T-helper 2 cell treated with Interferon-gamma antibody and Interleukin-4, amounts not matched to agents 5 μg/mL and 100 μg/mL, for 36 hours (primary cell): Measurements from ENCODE around the gene CNOT6.
"Not testable (repeated sequence)": the region's sequence is repeated elsewhere in the genome, so short reads cannot be mapped to it uniquely, and the experiment has no call there.

Experiments
- DNase-seq: peaks from one replicate; pipeline ENCODE4 v3.0.0; 2021; ENCODE audit warnings: low spot score
- H3K27ac Mint-ChIP-seq: one replicate; pipeline ENCODE4 v1.8.0; 2021; ENCODE audit warnings: mild to moderate bottlenecking, mixed read lengths
- H3K27me3 Mint-ChIP-seq: one replicate; pipeline ENCODE4 v1.8.0; 2021; ENCODE audit warnings: low read depth, mixed read lengths
- H3K36me3 Mint-ChIP-seq: one replicate; pipeline ENCODE4 v1.8.0; 2021; ENCODE audit warnings: low read depth, mixed read lengths
- H3K4me1 Mint-ChIP-seq: one replicate; pipeline ENCODE4 v1.8.0; 2021; ENCODE audit warnings: low read depth, mixed read lengths
- H3K4me3 Mint-ChIP-seq: one replicate; pipeline ENCODE4 v1.8.0; 2022; ENCODE audit warnings: mild to moderate bottlenecking, moderate library complexity, mixed read lengths
- H3K9me3 Mint-ChIP-seq: one replicate; pipeline ENCODE4 v1.8.0; 2021; ENCODE audit warnings: mixed read lengths

CNOT6 gene

DNA sequence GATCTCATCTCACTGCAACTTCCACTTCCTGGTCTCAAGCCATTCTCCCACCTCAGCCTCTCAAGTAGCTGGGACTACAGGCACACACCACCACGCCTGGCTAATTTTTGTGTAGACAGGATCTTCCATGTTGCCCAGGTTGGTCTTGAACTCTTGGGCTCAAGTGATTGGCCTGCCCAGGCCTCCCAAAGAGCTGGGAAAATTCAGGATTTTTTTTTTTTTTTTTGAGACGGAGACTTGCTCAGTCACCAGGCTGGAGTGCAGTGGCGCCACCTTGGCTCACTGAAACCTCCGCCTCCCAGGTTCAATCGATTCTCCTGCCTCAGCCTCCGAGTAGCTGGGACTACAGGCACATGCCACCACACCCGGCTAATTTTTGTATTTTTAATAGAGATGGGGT, 21.8 kb downstream of the CNOT6 start:
- H3K27me3 Mint-ChIP-seq, H3K9me3 Mint-ChIP-seq, DNase-seq, H3K4me3 Mint-ChIP-seq, H3K27ac Mint-ChIP-seq: not testable (repeated sequence)
- Mint-ChIP-seq H3K4me1 (peaks cover 19% of the 10 kb centered on the region), H3K36me3 (peaks cover 12% of the 10 kb centered on the region)

DNA sequence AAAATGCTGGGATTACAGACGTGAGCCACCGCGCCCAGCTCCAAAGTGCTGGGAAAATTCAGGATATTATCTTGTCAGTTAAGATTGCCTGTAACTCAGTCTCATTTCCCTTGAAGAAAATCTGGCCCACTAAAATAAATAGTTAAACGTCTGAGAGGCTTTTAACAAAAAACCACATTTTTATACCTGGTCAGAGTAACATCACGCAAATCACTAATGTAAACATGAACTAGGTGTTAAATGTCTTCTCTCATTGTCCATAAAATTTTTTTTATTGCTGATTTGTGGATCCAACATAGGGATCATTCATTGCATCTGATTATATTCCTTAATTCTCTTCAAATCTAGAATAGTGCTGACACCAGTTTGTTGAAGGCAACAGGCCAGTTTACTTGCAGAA, 22.3 kb downstream of the CNOT6 start:
- no peaks in the 10 kb centered on the region for H3K9me3 Mint-ChIP-seq
- H3K27ac Mint-ChIP-seq, result no peak overlapping the region
- H3K4me1 Mint-ChIP-seq, result peaks cover 21% of the 10 kb centered on the region
- H3K36me3 Mint-ChIP-seq, result peaks cover 12% of the 10 kb centered on the region
- DNase-seq, result no peak
- no peaks in the 10 kb centered on the region for H3K27me3 Mint-ChIP-seq
- no peak overlapping the region for H3K4me3 Mint-ChIP-seq

DNA sequence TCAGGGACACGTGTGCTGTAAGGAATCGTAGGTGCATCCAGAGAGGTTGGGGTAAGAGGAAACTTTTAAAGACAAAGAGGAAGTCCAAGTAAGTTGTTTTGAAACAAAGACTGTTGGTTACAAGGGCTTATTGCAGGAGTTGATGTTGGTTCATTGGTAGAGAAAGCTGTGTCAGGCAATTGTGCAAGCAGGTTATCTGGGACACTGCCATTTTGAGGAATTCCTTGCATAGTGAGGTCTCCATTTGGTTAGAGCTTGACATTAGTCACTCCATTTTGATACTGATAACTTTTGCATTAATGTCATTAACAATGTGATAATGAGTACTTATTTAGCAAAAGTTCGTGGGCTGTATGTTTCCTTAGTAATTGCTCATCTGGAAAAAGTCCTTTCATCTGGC, 24.9 kb downstream of the CNOT6 start:
- DNase-seq, result no peak
- Mint-ChIP-seq H3K36me3 (peaks cover 10% of the 10 kb centered on the region), H3K4me3 (no peak overlapping the region), H3K27ac (no peak overlapping the region), H3K9me3 (no peaks in the 10 kb centered on the region), H3K4me1 (peaks cover 30% of the 10 kb centered on the region), H3K27me3 (no peaks in the 10 kb centered on the region)

DNA sequence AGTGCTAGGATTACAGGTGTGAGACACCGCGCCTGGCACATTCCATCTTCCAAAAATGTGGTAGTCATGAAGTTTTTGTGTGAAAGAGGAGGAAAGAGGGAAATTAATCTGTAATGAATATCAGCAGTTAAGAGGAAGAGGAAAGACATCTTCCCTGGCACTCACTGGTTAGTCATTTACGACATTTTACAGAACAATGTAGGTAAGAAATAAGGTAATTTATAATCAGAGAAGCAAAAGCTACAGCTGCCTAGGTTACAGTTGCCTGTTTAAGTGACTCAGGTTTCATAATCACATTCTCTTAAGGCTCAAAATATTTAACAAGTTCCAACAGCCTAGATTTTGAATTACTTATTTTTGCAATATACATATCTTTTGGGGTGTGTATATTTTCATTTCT, 26.9 kb downstream of the CNOT6 start:
- Mint-ChIP-seq H3K36me3 (peaks cover 7% of the 10 kb centered on the region), H3K27ac (no peak overlapping the region), H3K27me3 (no peaks in the 10 kb centered on the region), H3K9me3 (no peaks in the 10 kb centered on the region), H3K4me3 (no peak overlapping the region), H3K4me1 (peaks cover 22% of the 10 kb centered on the region)
- no peak for DNase-seq

DNA sequence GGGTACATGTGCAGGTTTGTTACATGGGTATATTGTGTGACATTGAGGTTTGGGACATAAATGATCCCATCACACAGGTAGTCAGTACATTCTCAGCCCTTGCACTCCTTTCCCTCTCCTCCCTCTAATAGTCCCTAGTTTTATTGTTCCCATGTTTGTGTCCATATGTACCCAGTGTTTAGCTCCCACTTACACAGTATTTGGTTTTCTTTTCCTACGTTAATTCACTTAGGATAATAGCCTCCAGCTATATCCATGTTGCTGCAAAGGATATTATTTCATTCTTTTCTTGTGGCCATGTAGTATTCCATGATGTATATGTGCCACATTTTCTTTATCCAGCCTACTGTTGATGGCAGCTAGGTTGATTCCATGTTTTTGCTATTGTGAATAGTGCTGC, 27.4 kb downstream of the CNOT6 start:
- no peaks in the 10 kb centered on the region for H3K27me3 Mint-ChIP-seq
- no peak overlapping the region for H3K27ac Mint-ChIP-seq
- peaks cover 9% of the 10 kb centered on the region for H3K36me3 Mint-ChIP-seq
- H3K4me3 Mint-ChIP-seq, result no peak overlapping the region
- peaks cover 22% of the 10 kb centered on the region for H3K4me1 Mint-ChIP-seq
- DNase-seq, result no peak
- no peaks in the 10 kb centered on the region for H3K9me3 Mint-ChIP-seq

DNA sequence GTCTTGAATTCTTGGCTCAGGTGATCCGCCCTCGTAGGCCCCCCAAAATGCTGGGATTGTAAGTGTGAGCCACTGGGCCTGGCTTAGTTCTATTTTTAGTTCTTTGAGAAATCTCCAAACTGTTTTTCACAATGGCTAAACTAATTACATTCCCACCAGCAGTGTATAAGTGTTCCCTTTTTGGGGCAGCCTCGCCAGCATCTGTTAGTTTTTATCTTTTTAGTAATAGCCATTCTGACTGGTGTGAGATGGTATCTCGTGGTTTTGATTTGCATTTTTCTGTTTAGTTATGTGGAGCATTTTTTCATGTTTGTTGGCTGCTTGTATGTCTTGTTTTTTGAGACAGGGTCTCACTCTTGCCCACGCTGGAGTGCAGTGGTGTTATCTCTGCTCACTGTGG, 28.2 kb downstream of the CNOT6 start:
- no peak for DNase-seq
- no peak overlapping the region for H3K27ac Mint-ChIP-seq
- H3K36me3 Mint-ChIP-seq, result peaks cover 9% of the 10 kb centered on the region
- H3K4me1 Mint-ChIP-seq, result peaks cover 22% of the 10 kb centered on the region
- H3K27me3 Mint-ChIP-seq, result no peaks in the 10 kb centered on the region
- H3K4me3 Mint-ChIP-seq, result no peak overlapping the region
- no peaks in the 10 kb centered on the region for H3K9me3 Mint-ChIP-seq

DNA sequence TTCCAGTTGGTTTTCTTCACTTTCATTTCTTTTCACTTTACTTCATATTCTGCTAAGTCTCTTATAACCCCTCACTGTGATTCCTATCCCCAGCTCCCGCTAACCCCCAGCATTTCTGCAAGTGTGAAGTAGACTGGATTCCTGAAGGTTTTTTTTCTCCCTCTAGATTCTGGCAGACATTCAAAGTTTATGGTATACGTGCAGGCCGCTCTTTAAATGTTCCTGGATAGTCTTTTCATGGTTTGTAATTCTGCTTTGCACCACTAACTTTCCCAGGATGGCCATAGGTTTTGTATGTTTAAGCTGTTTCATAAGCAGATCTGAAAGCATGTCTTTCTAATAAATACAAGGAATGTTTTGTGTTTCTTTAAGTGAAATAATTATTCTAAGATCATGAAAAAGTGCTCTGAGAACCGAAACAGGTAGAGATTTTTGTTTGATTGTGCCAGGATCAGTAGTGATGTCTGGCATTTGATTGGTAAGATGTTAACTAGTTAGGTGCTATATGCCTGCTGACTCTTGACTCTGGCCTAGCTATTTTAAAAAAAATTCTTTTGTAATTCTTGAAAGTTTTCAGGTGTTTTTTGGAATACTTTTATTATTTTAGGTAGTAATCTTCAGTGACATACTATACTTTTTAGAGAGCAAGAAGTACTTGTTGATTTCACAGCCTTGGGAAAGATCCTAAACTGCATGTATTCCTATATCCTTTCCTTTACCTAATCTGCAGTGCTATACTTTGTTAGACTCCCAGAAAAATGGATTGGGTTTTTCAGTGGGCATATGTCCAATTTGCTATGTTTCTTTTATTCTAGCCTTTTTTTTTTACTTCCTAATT, 29.7 kb downstream of the CNOT6 start:
- no peak overlapping the region for H3K4me3 Mint-ChIP-seq
- peaks cover 20% of the 10 kb centered on the region for H3K4me1 Mint-ChIP-seq
- no peak for DNase-seq
- peaks cover 7% of the 10 kb centered on the region for H3K36me3 Mint-ChIP-seq
- H3K9me3 Mint-ChIP-seq, result no peaks in the 10 kb centered on the region
- no peak overlapping the region for H3K27ac Mint-ChIP-seq
- no peaks in the 10 kb centered on the region for H3K27me3 Mint-ChIP-seq

DNA sequence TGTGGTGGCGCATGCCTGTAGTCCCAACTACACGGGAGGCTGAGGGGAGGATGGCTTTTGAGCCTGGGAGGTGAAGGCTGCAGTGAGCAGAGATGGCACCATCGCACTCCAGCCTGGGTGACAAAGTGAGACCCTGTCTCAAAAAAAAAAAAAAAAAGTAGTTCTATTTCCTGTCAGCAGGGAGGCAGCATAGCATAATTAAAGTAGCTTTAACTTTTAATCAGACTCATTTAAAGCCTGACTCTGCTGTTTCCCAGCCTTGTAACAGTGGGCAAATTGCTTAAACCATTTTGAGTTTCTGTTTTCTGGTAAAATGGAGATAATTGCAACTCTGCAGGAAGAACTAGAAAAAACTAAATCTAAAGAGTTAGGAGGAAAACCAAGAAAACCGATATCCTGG, 31.2 kb downstream of the CNOT6 start:
- Mint-ChIP-seq H3K27ac (no peak overlapping the region), H3K4me1 (peaks cover 19% of the 10 kb centered on the region)

DNA sequence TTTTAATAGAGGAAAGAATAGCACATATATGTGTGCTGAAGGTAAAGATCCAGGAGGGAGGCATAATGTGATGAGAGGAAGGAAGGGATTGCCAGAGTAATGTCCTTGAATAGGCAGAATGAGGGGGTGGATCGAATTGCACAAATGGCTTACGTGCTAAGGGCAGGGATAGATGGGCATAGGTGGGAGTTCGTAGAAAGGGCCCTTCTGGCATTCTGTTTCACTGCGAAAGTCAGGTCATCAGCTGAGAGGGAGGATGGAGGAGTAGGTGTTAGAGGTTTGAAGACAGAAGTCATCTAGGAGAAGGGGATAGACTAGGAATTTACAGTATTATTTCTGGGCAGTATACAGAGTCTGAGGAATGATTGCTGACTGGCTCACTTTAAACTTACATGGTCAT, 32.1 kb downstream of the CNOT6 start:
- H3K4me3 Mint-ChIP-seq, result no peak overlapping the region
- H3K36me3 Mint-ChIP-seq, result peaks cover 16% of the 10 kb centered on the region
- H3K27ac Mint-ChIP-seq, result no peak overlapping the region
- DNase-seq, result no peak
- H3K4me1 Mint-ChIP-seq, result peaks cover 16% of the 10 kb centered on the region
- no peaks in the 10 kb centered on the region for H3K27me3 Mint-ChIP-seq
- H3K9me3 Mint-ChIP-seq, result no peaks in the 10 kb centered on the region

More for the DNA sequence above, 31.2 kb downstream of the CNOT6 start:
- Mint-ChIP-seq H3K36me3 (peaks cover 16% of the 10 kb centered on the region), H3K4me3 (no peak overlapping the region), H3K27me3 (no peaks in the 10 kb centered on the region), H3K9me3 (no peaks in the 10 kb centered on the region)
- DNase-seq, result no peak

DNA sequence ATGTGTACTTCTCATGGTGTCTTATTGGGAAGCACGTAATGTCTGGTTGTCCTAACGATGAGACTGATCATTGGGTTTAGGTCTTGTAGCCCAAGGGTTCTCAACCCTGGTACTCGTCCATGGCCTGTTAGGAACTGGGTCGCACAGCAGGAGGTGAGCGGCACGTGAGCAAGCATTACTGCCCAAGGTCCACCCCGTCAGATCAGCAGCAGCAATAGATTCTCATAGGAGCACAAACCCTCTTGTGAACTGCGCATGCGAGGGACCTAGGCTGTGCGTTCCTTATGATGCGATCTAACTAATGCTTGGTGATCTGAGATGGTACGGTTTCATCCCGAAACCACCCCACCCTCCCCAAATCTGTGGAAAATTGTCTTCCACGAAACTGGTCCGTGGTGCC, 33.5 kb downstream of the CNOT6 start:
- no peak overlapping the region for H3K4me3 Mint-ChIP-seq
- no peak for DNase-seq
- no peaks in the 10 kb centered on the region for H3K9me3 Mint-ChIP-seq
- no peak overlapping the region for H3K27ac Mint-ChIP-seq
- H3K27me3 Mint-ChIP-seq, result no peaks in the 10 kb centered on the region
- H3K36me3 Mint-ChIP-seq, result peaks cover 24% of the 10 kb centered on the region
- peaks cover 11% of the 10 kb centered on the region for H3K4me1 Mint-ChIP-seq

DNA sequence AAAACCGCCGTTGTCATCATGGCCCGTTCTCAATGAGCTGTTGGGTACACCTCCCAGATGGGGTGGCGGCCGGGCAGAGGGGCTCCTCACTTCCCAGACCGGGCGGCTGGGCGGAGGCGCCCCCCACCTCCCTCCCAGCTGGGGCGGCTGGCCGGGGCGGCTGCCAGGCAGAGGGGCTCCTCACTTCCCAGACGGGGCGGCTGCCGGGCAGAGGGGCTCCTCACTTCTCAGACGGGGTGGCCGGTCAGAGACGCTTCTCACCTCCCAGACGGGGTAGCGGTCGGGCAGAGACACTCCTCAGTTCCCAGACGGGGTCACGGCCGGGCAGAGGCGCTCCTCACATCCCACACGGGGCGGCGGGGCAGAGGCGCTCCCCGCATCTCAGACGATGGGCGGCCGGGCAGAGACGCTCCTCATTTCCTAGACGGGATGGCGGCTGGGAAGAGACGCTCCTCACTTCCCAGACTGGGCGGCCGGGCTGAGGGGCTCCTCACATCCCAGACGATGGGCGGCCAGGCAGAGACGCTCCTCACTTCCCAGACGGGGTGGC, 36.9 kb downstream of the CNOT6 start:
- not testable (repeated sequence) for H3K27me3 Mint-ChIP-seq, H3K9me3 Mint-ChIP-seq, H3K27ac Mint-ChIP-seq, H3K4me3 Mint-ChIP-seq, H3K4me1 Mint-ChIP-seq, DNase-seq
- peaks cover 33% of the 10 kb centered on the region for H3K36me3 Mint-ChIP-seq

DNA sequence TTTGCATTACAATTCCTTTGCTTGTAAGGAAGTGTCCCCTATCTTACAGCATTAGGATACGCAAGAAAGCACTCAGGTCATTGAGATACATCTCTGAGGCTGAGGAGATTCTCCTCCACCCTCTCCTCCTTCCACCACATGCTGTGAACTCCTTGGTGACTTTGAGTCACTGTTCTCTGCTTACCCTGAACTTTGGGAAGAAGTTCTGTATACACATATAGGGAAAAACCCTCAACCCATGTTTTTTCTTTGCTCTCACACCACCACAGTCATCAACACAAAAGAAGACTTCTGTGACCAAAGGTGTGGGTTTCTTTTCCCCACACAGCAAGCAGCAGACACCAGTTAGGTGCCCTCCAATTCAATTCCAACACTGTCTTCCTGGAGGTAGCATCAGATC, 38.1 kb downstream of the CNOT6 start:
- Mint-ChIP-seq H3K9me3 (no peaks in the 10 kb centered on the region), H3K27me3 (no peaks in the 10 kb centered on the region), H3K27ac (peak overlapping the region; percentile 20), H3K36me3 (peaks cover 38% of the 10 kb centered on the region), H3K4me1 (peaks cover under 1% of the 10 kb centered on the region), H3K4me3 (no peak overlapping the region)
- no peak for DNase-seq

DNA sequence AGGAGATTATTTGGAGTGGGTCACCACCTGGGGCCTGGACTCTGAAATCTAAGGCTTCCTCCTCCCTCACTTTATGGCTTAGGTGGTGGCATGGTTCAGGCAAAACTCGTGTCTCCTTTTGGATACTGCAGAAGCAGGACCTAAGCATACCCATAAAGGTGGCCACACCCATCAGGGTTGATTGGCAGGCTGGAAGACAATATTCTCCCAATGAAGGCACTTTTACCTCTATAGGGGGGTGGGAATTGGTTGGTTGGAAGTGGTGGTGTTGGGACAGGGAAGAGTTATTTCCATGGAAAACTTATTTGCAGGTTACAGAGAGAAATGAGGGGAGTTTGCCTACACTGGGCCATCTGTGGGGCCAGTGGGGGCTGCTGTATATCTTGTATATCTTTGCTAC, 39.7 kb downstream of the CNOT6 start:
- Mint-ChIP-seq H3K4me1 (peaks cover 3% of the 10 kb centered on the region), H3K27ac (no peak overlapping the region), H3K4me3 (no peak overlapping the region), H3K36me3 (peaks cover 43% of the 10 kb centered on the region), H3K9me3 (no peaks in the 10 kb centered on the region), H3K27me3 (no peaks in the 10 kb centered on the region)
- no peak for DNase-seq

DNA sequence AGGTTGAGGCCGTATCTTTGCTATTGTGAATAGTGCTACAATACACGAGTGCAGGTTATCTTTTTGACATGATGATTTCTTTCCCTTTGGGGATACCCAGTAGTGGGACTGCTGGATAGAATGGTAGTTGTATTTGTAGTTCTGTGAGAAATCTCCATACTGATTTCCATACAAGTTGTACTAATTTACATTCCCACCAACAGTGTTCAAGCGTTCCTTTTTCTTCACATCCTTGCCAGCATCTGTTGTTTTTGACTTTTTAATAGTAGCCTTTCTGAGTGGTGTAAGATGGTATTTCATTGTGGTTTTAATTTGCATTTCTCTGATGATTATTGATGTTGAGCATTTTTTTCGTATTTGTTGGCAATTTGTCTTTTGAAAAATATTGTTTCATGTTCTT, 41.4 kb downstream of the CNOT6 start:
- Mint-ChIP-seq H3K4me1 (peaks cover 6% of the 10 kb centered on the region), H3K27me3 (no peaks in the 10 kb centered on the region), H3K9me3 (peaks cover 3% of the 10 kb centered on the region)

More for the DNA sequence above, 41.4 kb downstream of the CNOT6 start:
- Mint-ChIP-seq H3K36me3 (peaks cover 42% of the 10 kb centered on the region), H3K4me3 (no peak overlapping the region), H3K27ac (no peak overlapping the region)
- no peak for DNase-seq
